Inferior parietal cortex (tissue), 1 donor: ENCODE measurements around the gene FRAS1.
"Not testable (repeated sequence)": the region's sequence is repeated elsewhere in the genome, so short reads cannot be mapped to it uniquely, and the experiment has no call there.

ENCODE experiments used
- DNase-seq: peaks from one replicate; pipeline ENCODE4 v3.0.0-alpha.2; 2016; ENCODE audit errors: extremely low spot score

FRAS1 gene

GRCh38 chr4:78210694-78211410 lies 153.7 kb downstream of the FRAS1 start:
- DNase-seq, result no peak

GRCh38 chr4:78213218-78213617 lies 156.1 kb downstream of the FRAS1 start:
- no peak for DNase-seq

DNA sequence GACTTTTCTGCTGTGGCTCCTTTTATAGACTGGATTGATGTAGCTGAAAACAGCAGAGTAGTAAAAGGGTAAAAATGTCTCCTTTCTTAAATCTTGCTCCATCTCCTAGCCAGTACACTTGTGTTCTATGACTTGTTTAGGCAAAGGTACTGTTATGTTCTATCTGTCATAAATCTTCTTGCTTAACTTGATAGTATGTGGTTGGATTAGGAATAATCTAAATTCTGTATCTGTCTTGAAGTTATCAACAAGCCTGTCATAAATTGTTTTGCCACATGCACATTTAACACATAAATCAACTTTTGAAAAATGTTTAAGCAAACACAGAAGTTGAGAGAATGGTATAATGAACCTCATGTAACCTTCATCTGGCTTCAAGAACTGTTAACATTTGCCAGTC lies 157.0 kb downstream of the FRAS1 start:
- no peak for DNase-seq

GRCh38 chr4:78217557-78217956 lies 160.4 kb downstream of the FRAS1 start:
- DNase-seq, result no peak

DNA sequence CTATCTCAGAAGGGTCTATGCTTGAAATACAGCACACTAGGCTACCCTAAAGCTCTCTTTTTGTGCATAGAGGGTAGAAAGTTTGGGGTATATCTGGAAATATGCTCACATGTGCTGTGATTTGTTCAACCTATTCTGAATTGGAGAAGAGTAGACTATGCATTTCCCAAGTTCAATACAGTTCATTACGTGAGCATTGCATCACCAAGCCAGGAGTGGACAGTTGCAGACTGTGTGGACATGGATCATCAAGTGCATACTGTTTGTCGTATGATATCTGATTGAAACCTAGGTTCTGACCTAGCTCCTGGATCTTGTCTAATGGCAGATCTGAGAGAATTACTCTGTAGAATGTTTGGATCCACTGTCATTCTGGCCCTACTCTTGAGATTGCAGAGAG lies 161.1 kb downstream of the FRAS1 start:
- DNase-seq, result no peak

- DNase-seq, result no peak
Observed at GRCh38 chr4:78219825-78220224, 162.7 kb downstream of the FRAS1 start.

GRCh38 chr4:78220283-78220682 lies 163.2 kb downstream of the FRAS1 start:
- DNase-seq, result no peak

- DNase-seq, result no peak
Observed at GRCh38 chr4:78222575-78223186, 165.6 kb downstream of the FRAS1 start.

DNA sequence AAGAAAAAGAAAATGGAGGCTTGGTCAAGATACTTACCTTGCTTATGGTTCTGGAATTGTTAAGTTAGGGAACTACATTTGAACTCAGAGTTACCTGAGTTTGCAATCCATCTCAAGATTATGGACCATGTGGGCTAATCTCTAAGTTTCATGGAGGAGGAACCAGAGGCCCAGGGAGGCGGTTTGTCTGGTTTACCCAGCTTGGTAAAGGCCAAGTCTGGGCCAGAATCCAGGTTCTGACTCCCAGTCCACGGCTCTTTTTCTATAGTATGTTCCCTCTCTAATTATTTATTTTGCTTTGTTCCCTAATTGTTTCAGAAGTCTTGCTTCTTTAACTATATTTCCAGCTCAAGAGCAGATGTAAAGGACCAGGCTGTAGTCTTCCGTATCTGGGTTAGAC lies 168.1 kb downstream of the FRAS1 start:
- no peak for DNase-seq

GRCh38 chr4:78226279-78226678 lies 169.2 kb downstream of the FRAS1 start:
- no peak for DNase-seq

DNA sequence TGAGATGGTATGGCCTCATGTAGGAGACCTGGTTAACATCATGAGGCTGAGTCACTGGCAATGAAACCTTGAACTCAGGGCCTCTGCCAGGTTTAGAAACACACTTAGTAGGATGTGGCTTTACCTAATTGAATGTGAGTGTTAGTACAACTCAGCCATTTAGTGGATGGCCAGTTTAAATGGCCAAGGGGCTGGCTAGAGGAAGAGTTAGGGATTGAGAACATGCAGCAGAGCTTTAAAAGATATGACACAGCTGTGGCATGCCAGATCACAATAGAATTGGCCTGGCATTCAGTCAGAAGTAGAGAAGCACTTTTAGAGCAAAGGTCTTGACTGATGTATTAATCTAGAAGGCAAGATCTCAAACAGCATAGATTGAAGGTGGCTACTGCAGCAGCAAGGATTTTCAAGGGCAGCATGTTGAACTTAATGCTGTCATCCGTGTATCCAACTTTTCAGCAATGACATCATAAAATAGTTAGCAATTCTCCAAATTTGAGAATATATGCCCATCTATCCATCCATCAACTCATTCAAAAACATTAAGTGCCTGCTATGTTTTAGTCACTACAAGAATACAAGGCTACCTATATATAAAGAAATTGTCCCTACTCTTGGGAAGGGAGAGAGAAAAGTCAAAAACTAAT lies 170.4 kb downstream of the FRAS1 start:
- DNase-seq, result no peak

GRCh38 chr4:78235800-78236199 lies 178.7 kb downstream of the FRAS1 start:
- no peak for DNase-seq

GRCh38 chr4:78237360-78237759 lies 180.2 kb downstream of the FRAS1 start:
- peak; percentile 24 for DNase-seq

- no peak for DNase-seq
Observed at GRCh38 chr4:78242071-78242470, 184.9 kb downstream of the FRAS1 start.

GRCh38 chr4:78244705-78245485 lies 187.8 kb downstream of the FRAS1 start:
- no peak for DNase-seq

DNA sequence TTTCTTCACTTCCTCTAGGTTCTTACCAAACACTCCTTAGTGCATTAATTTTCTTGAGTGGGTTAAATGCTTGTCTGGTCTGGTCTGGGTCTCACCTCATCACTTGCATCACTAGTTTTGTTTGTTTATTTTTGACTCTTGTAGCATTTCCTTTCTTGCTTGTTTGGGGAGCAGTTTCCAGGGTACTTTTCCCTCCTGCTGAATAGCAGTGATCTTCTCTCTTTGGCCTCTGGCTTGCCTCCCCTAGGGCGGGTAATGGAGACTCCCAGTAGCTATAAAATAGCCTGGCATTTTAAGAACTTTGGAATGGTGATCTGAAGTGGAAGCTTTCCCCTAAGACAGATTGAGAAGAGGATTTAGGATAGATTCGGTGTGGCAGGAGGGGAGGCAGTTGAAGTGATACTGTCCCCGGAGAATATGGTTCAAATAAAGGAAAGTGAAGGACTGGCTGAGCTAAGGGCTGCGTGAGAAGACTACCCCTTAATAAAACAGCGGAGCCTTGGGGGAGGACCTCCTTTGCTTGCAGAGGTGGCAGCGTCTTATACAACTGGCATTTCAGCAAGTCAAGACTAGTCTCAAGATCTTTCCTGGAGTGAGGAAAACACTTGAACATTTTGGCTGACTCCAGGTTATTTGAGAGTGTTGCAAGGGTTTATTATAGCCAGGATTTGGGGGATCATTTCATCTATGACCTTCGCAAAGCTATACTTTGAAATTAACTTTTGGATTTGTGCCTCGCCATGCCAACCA lies 190.6 kb downstream of the FRAS1 start:
- DNase-seq, result no peak

GRCh38 chr4:78250500-78250899 lies 193.4 kb downstream of the FRAS1 start:
- no peak for DNase-seq

DNA sequence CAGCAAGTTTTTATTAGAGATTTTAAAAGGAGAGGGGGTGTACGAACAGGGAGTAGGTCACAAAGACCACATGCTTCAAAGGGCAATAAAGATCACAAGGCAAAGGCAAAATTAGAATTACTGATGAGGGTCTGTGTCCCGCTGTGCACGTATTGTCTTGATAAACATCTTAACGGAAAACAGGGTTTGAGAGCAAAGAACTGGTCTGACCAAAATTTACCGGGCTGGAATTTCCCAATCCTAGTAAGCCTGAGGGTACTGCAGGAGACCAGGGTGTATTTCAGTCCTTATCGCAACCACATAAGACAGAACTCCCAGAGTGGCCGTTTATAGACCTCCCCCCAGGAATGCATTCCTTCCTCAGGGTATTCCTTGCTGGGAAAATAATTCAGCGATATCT lies 195.7 kb downstream of the FRAS1 start:
- not testable (repeated sequence) for DNase-seq

- no peak for DNase-seq
Observed at GRCh38 chr4:78254893-78255292, 197.8 kb downstream of the FRAS1 start.

DNA sequence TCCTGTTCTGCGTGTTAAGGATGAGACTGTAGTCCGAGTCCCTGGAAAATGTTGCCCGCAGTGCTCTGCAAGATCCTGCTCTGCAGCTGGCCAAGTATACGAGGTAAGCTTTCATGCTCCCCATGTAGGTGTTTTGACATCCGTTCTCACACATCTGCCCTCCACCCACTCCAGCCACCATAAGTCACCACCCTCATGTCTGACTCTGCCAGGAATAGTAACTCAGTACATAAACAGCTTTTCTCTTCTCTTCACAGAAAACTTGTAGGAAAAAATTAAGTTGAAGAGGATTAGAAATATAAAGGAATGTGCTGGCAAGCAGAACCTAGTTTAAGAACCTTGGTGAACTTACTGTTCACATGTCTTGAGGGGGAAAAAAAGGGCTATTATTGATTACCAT lies 207.9 kb downstream of the FRAS1 start:
- no peak for DNase-seq

DNA sequence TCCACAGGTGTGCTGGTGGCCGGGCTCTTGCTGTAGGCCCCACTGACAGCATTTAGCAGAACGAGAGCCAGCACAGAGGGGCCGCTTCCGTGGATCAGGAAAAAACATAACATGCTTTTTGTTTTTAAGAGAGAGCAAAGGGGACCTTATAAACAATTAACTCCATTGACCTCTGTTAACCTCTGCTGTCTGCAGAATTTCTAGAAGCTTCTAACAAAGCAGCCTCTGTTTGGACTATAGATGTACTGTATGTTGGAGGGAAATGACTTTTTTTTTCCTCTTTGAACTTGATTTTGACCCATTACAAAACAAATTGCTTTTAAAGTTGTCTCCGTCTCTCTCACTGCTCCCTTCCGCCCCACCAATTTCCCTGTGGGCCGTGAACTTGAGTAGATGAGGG lies 210.7 kb downstream of the FRAS1 start:
- DNase-seq, result no peak

- no peak for DNase-seq
Observed at GRCh38 chr4:78268597-78268996, 211.5 kb downstream of the FRAS1 start.
